Endothelial cell of umbilical vein (primary cell): Measurements from ENCODE around the gene PHACTR1. TPM values are rescaled to one million over a fixed set of nuclear protein-coding genes. Genes with fewer than 3 reads are reported as not detected.

Experiments
- BruUV-seq: library from RNA; stranded (reverse); fragments of 400-500 nt; replicated peaks from 2 replicates; lab custom pipeline; 2021; lab: Mats Ljungman, UMichigan
- CTCF ChIA-PET: fragments of 300-600, 350-600 bp; sonication (Branson Sonifier 250); formaldehyde crosslinking; loops from one replicate; lab custom pipeline; 2021; ENCODE audit warnings: antibody characterized with exemption, inconsistent platforms; lab: Charles Lee
- POLR2A ChIA-PET: fragments of 300-600, 350-600 bp; sonication (Branson Sonifier 250); formaldehyde crosslinking; loops from one replicate; lab custom pipeline; 2021; ENCODE audit warnings: antibody characterized with exemption, inconsistent platforms; lab: Charles Lee
- DNase-seq: peaks from one replicate; pipeline ENCODE4 v3.0.0-alpha.2; 2011; ENCODE audit warnings: low read depth, low spot score
- FAIRE-seq: peaks from 2 replicates; lab custom pipeline; 2011; peaks lifted over from hg19 to GRCh38; lab: Jason Lieb, UNC
- H2AFZ ChIP-seq: 2 replicates; pipeline ENCODE4 v1.6.0; 2012; ENCODE audit warnings: low read depth, low read length, control low read depth, inconsistent platforms
- H3K27ac ChIP-seq: 2 replicates; pipeline ENCODE4 v1.5.1; 2011; ENCODE audit warnings: low read depth, mild to moderate bottlenecking, control low read depth, low read length, moderate library complexity; ENCODE audit not compliant: insufficient read depth
- H3K27me3 ChIP-seq, 2 experiments: 2 replicates each; pipeline versions ENCODE4 v1.6.0 to v1.6.1; 2011; ENCODE audit warnings: low read length in 2 of 2, mixed read lengths in 1 of 2; ENCODE audit not compliant: control insufficient read depth in 2 of 2, insufficient read depth in 2 of 2
- H3K36me3 ChIP-seq, 2 experiments: 2 replicates in 1 of 2; 3 replicates in 1 of 2; pipeline ENCODE4 v1.5.1; 2011; ENCODE audit warnings: low read length in 2 of 2, mild to moderate bottlenecking in 1 of 2, moderate library complexity in 1 of 2; ENCODE audit not compliant: control insufficient read depth in 2 of 2, insufficient read depth in 2 of 2; ENCODE audit errors: extremely low read depth in 1 of 2
- H3K4me1 ChIP-seq: 3 replicates; pipeline ENCODE4 v1.5.1; 2011; ENCODE audit warnings: mild to moderate bottlenecking, low read length; ENCODE audit not compliant: control insufficient read depth, insufficient read depth; ENCODE audit errors: extremely low read depth
- H3K4me2 ChIP-seq: 2 replicates; pipeline ENCODE4 v1.6.1; 2011; ENCODE audit warnings: low read length, control low read depth, mixed read lengths; ENCODE audit not compliant: insufficient read depth
- H3K4me3 ChIP-seq, 3 experiments: fragments of 200-600 bp in 1 of 3; sonication (generic), shearing (Covaris generic) in 1 of 3; replicated peaks in 1 of 3; 2 replicates each; pipeline ENCODE4 v1.5.1; 2011 to 2016; ENCODE audit warnings: control low read depth in 3 of 3, low read length in 3 of 3, mild to moderate bottlenecking in 2 of 3, inconsistent platforms in 1 of 3, low read depth in 1 of 3, moderate library complexity in 1 of 3; ENCODE audit not compliant: insufficient read depth in 1 of 3
- H3K79me2 ChIP-seq: 2 replicates; pipeline ENCODE4 v1.6.0; 2012; ENCODE audit warnings: low read length, inconsistent platforms; ENCODE audit not compliant: control insufficient read depth, insufficient read depth
- H3K9ac ChIP-seq: replicated peaks from 2 replicates; pipeline ENCODE3; 2011; ENCODE audit warnings: low read length, control low read depth; ENCODE audit not compliant: insufficient read depth; ENCODE audit errors: extremely low read depth
- H3K9me1 ChIP-seq: replicated peaks from 3 replicates; pipeline ENCODE4 v1.6.0; 2011; ENCODE audit warnings: mild to moderate bottlenecking, low read length; ENCODE audit not compliant: control insufficient read depth, insufficient read depth; ENCODE audit errors: extremely low read depth
- H3K9me3 ChIP-seq: replicated peaks from 2 replicates; pipeline ENCODE4 v1.5.1; 2012; ENCODE audit warnings: low read length, inconsistent platforms; ENCODE audit not compliant: control insufficient read depth, insufficient read depth
- H4K20me1 ChIP-seq: replicated peaks from 2 replicates; pipeline ENCODE3; 2011; ENCODE audit warnings: mild to moderate bottlenecking, low read length; ENCODE audit not compliant: control insufficient read depth, insufficient read depth; ENCODE audit errors: extremely low read depth
- CTCF ChIP-seq, 2 donors: IDR thresholded peaks; 1 replicate in 1 of 2; 2 replicates in 1 of 2; pipeline ENCODE4 v1.5.1; 2011; ENCODE audit warnings: low read length in 2 of 2, mild to moderate bottlenecking in 2 of 2, moderate library complexity in 2 of 2, control low read depth in 1 of 2, inconsistent platforms in 1 of 2, low read depth in 1 of 2; ENCODE audit not compliant: insufficient read depth in 1 of 2; ENCODE audit errors: extremely low read depth in 1 of 2
- EZH2 ChIP-seq: IDR thresholded peaks from 2 replicates; pipeline ENCODE4 v1.6.1; 2012; ENCODE audit warnings: borderline replicate concordance, low read depth, mild to moderate bottlenecking, moderate library complexity, low read length, inconsistent platforms; ENCODE audit not compliant: severe bottlenecking
- FOS ChIP-seq: IDR thresholded peaks from 2 replicates; pipeline ENCODE4 v1.6.1; 2011; ENCODE audit warnings: mild to moderate bottlenecking, low read length, moderate library complexity, borderline replicate concordance; ENCODE audit not compliant: insufficient read depth
- GATA2 ChIP-seq: IDR thresholded peaks from 2 replicates; pipeline ENCODE4 v1.7.0; 2011; ENCODE audit warnings: low read depth, mild to moderate bottlenecking, moderate library complexity, mixed read lengths, low read length; ENCODE audit not compliant: insufficient read length, insufficient read depth
- JUN ChIP-seq: IDR thresholded peaks from 2 replicates; pipeline ENCODE4 v1.6.1; 2011; ENCODE audit warnings: borderline replicate concordance, low read depth; ENCODE audit not compliant: insufficient read length, insufficient read depth
- MAX ChIP-seq: IDR thresholded peaks from 2 replicates; pipeline ENCODE4 v1.6.1; 2011; ENCODE audit not compliant: insufficient read depth, insufficient read length
- MYC ChIP-seq: IDR thresholded peaks from one replicate; pipeline ENCODE4 v1.6.1; 2011; ENCODE audit warnings: mild to moderate bottlenecking, low read depth, low read length
- POLR2A ChIP-seq: IDR thresholded peaks from 2 replicates; pipeline ENCODE4 v1.6.1; 2012; ENCODE audit warnings: low read depth, mild to moderate bottlenecking, control low read depth, low read length
- POLR2AphosphoS5 ChIP-seq: IDR thresholded peaks from 2 replicates; pipeline ENCODE4 v1.6.1; 2012; ENCODE audit warnings: low read depth, mild to moderate bottlenecking, control low read depth, low read length, moderate library complexity; ENCODE audit not compliant: insufficient read depth
- dilution Hi-C: fragments of 300-500 bp; cut with MboI; formaldehyde crosslinking; loops from one replicate; pipeline ENCODE4 v1.15.0; 2019; ENCODE audit warnings: low sequenced_read_pairs; ENCODE audit not compliant: extremely low pct_ligation_motif_present
- intact Hi-C: fragments of 100-400 bp; cut with micrococcal nuclease; formaldehyde crosslinking; loops from one replicate; pipeline ENCODE4 v1.10.0; 2022
- polyA plus RNA-seq, 4 experiments: library from polyadenylated mRNA; depleted of rRNA in 3 of 4; stranded (reverse) in 3 of 4; unstranded in 1 of 4; fragments of >200 nt; gene quantifications; 2 replicates each; pipeline versions ENCODE4 v1.2.1 to v1.2.3, GENCODE V29; 2011 to 2012; ENCODE audit warnings: missing spikeins in 1 of 4
- total RNA-seq: library from RNA; stranded (reverse); gene quantifications from 2 replicates; pipeline ENCODE4 v1.2.3, GENCODE V29; 2021

The PHACTR1 gene
- total and polyA plus RNA-seq, 2 donors (not counting 3 experiments of a cell fraction or from before 2014, with no cell fraction given), result 2.4 to 23.2 TPM

- dilution Hi-C loops, result no loop called here
- intact Hi-C loops, result no loop called here
- DNase-seq (no peak), FAIRE-seq (no peak)
- Histone ChIP-seq H3K9me1 (no peaks in the 10 kb centered on the region), H3K9me3 (no peaks in the 10 kb centered on the region), H3K4me3 (no peak overlapping the region), H3K27ac (no peak overlapping the region), H3K27me3 (peaks cover 21 to 29% of the 10 kb centered on the region in 2 experiments), H3K9ac (no peak overlapping the region), H3K79me2 (no peaks in the 10 kb centered on the region), H3K4me1 (no peaks in the 10 kb centered on the region), H2AFZ (no peak overlapping the region), H4K20me1 (no peaks in the 10 kb centered on the region), H3K4me2 (no peak overlapping the region), H3K36me3 (no peaks in the 10 kb centered on the region)
- TF ChIP-seq MYC (no peak), EZH2 (no peak), POLR2A (no peak), FOS (no peak), POLR2AphosphoS5 (no peak), GATA2 (no peak), MAX (no peak), JUN (no peak), CTCF (IDR thresholded peaks at IDR 0.05; ENCODE audit: extremely low read depth in 1 of 2, insufficient read depth in 1 of 2, low read depth in 1 of 2, low read length in 2 of 2) (no peak)
- ChIA-PET CTCF (no interaction called here), POLR2A (no interaction called here)
- BruUV-seq, result no TSS peak
Observed at GRCh38 chr6:12749531-12750379, 33.2 kb downstream of the PHACTR1 start.
